Right forelimb (tissue), 1 donor: ENCODE data around the gene GGCT.

Source experiments
- DNase-seq: peaks from one replicate; pipeline ENCODE4 v3.0.0-alpha.2; 2018

Gene GGCT

GRCh38 chr7:30459591-30460245 is 44.9 kb downstream of the GGCT start:
- DNase-seq, result peak; percentile 66

GRCh38 chr7:30458311-30458710 is 46.3 kb downstream of the GGCT start:
- no peak for DNase-seq

DNA sequence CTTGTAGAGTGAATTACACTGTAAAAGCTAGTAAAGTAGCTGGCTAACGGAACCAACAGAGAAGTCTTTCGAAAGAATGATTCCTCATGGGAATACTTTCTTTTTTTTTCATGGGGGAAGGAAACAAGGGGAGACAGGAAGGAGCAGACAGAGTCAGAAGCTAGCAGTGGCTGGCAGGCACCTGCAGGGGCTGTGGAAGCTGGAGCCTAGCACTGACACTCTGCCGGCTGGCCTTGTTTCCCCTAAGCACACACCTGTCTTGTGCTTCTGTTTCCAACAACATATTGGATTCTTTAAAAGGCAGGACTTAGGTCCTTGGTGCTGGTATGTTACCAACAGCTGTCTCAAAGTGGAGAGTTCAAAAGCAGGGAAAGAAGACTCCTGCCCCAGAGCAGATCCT is 50.7 kb downstream of the GGCT start:
- no peak for DNase-seq

DNA sequence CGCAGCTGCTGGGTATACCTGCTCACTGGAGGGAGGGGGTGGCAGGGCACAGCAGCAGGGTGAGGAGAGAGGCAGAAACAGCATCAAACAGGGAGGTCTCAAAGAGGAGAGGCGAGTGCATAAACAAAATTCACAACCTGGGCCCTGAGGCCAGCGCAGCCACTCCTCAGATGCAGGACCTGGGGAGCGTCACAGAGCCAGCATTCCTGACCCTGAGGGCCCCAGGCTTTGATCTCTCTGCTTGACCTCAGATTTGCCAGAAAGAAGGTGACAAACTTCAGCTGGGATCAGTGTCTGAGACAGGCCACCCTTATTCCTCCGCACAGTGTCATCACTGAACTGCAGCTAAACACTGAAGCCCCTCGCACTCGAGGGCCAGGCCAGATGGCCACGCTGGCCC is 51.6 kb downstream of the GGCT start:
- DNase-seq, result no peak

DNA sequence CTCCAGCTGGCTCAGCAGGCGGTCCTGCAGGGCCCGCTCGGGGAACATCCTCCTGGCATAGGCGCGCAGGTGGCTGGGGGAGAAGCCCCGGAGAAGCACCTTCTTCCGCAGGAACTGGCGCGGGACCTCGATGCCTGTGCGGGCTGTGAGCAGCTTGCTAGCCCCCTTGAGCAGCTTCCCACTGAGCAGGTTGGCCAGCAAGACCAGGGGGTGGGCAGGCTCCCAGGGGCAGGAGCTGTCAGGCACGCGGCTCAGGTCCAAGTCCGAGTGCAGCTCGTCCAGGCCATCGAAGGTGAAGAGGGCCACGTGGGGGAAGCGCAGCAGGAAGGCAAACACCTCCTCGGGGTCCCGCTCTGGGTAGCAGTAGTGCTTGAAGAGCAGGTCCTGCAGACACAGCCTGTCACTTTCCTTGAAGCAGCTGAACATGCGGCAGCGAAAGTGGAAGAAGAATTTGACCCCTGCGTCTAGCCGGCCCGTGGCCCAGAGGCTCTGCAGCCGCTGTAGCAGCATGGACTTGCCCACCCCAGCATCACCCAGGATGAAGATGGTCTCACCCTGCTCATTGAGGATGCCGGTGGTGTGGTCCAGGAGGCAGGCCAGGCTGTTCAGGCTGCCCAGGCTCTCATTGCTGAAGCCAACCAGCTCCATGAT is 52.2 kb downstream of the GGCT start:
- no peak for DNase-seq

GRCh38 chr7:30451539-30452279 is 52.9 kb downstream of the GGCT start:
- DNase-seq, result no peak

DNA sequence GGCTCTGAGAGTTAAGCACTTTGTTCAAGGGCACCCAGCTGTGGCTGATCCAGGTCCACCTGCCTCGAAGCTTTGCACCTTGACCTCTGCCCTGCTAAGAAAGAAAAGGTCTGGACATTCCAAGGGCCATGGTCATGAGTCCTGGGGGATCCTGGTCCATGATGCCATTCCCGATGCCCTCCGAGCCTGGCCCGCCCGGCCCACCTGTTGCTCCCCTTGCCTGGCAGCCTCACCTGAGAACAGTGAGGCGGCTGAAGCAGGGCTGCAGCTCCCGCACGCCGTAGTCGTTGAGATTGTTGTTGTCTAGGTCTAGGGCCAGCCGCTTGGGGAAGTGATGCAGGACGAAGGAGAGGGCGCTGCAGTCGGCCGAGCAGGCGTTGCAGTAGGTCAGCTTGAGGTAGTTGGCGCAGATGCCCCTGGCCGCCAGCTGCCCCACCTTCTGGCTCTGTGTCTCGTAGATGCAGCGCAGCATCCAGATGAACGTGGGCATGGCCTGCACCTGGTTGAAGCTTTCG is 53.6 kb downstream of the GGCT start:
- no peak for DNase-seq

GRCh38 chr7:30450240-30450982 is 54.2 kb downstream of the GGCT start:
- DNase-seq, result no peak

DNA sequence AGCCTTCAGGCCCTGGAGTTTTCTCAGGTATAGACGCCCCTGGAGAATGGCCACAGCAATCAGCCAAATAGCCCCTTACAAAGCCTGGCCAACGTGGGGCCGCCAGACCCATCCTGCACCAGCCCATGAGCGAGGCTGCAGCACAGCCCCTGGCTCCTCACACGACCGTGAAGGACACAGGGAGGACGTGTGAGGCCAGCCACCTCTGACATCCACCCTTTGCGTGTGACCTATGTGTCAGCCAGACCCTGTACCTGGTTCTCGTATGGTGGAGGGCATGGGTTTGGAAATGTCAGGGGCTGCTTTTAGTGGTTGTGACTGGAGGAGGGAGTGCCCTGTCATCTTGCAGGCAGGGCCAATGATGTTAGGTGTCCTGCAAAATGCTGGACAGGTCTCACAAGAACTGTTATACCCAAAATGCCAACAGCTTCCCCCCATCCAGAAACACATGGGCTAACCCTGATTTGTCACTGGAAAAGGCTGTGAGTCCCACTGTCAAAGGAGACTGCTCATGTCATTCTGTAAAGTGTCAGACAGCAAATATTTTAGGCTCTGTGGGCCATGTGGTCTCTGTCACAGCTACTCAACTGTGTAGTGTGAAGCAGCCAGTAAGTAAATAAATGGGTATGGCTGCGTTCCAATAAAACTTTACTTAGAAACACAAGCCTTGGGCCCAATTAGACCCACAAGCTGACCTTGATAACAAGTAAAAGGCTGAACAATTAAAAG is 56.0 kb downstream of the GGCT start:
- DNase-seq, result no peak

DNA sequence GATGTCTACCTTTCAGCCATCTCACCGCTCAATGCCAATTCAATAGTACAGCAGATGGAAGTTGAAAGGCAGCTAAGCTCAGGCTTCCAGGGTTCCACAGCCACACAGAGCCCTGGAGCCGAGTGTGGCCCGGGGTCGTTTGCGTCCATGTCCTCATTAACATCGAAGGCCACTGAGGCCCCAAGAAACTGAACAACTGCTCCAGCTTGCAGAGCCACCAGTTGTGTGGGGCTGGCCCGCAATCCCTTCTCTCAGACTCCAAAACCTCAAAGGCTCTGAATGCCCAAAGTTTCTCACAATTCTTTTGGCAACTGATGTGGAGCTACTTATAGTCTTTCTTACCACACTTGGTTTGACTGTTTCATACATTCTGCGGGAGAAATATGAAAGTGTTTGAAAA is 57.2 kb downstream of the GGCT start:
- DNase-seq, result no peak
